Activated CD4-positive, alpha-beta T cell treated with anti-CD3 and anti-CD28 coated beads for 36 hours (primary cell): ENCODE results near the gene CTH. TPM values are rescaled to one million over a fixed set of nuclear protein-coding genes. Genes with fewer than 3 reads are reported as not detected.
A peak's percentile ranks its signal among the peaks of the same experiment; 100 is the strongest.

ENCODE experiments used
- ATAC-seq: fragments of 200-7000 bp; cut with Tn5 transposase; one replicate; pipeline ENCODE4 v1.10.0; 2021; ENCODE audit warnings: mild to moderate bottlenecking, moderate library complexity
- CTCF ChIA-PET: fragments of 350-600 bp; sonication (Branson Sonifier 250); formaldehyde crosslinking; loops from one replicate; lab custom pipeline; 2021; ENCODE audit warnings: antibody characterized with exemption; lab: Charles Lee
- POLR2A ChIA-PET: fragments of 350-600 bp; sonication (Branson Sonifier 250); formaldehyde crosslinking; loops from one replicate; lab custom pipeline; 2021; ENCODE audit warnings: antibody characterized with exemption, inconsistent platforms; lab: Charles Lee
- DNase-seq: peaks from one replicate; pipeline ENCODE4 v3.0.0-alpha.2; 2020
- H3K27ac Mint-ChIP-seq: one replicate; pipeline ENCODE4 v1.8.0; 2021; ENCODE audit warnings: mixed read lengths
- H3K27me3 Mint-ChIP-seq: one replicate; pipeline ENCODE4 v1.8.0; 2021; ENCODE audit warnings: mixed read lengths
- H3K36me3 Mint-ChIP-seq: one replicate; pipeline ENCODE4 v1.8.0; 2021; ENCODE audit warnings: low read depth, mixed read lengths
- H3K4me1 Mint-ChIP-seq: one replicate; pipeline ENCODE4 v1.8.0; 2021; ENCODE audit warnings: mixed read lengths
- H3K4me3 Mint-ChIP-seq: one replicate; pipeline ENCODE4 v1.8.0; 2021; ENCODE audit warnings: mild to moderate bottlenecking, moderate library complexity, mixed read lengths
- H3K9me3 Mint-ChIP-seq: one replicate; pipeline ENCODE4 v1.8.0; 2021; ENCODE audit warnings: low read depth, mixed read lengths
- intact Hi-C, 2 experiments: fragments of 100-400 bp; cut with DNase I in 1 of 2; cut with micrococcal nuclease in 1 of 2; formaldehyde crosslinking; loops; one replicate each; pipeline versions ENCODE4 v1.14.2 to v1.15.1; 2022 to 2024; cut with DNase I, micrococcal nuclease
- total RNA-seq, 2 experiments: library from RNA; stranded (reverse); gene quantifications; one replicate each; pipeline ENCODE4 v1.2.3, GENCODE V29; 2021

The CTH gene
- total RNA-seq, 2 experiments from 2014 or later, result 25.3 to 29.8 TPM

- H3K9me3 Mint-ChIP-seq, result no peaks in the 10 kb centered on the region
- CTCF ChIA-PET, result interaction anchor here (0.6 to 1.5 kb wide), 2 partner anchors 14 to 45 kb away, joined by 3 to 4 read pairs; no protein-coding TSS in a partner anchor
- no peak overlapping the region for H3K27ac Mint-ChIP-seq
- peaks cover 3% of the 10 kb centered on the region for H3K27me3 Mint-ChIP-seq
- no peak overlapping the region for H3K4me3 Mint-ChIP-seq
- intact Hi-C loops, result no loop called here
- ATAC-seq (no peak), DNase-seq (no peak)
- POLR2A ChIA-PET, result no interaction called here
- no peaks in the 10 kb centered on the region for H3K36me3 Mint-ChIP-seq
- no peaks in the 10 kb centered on the region for H3K4me1 Mint-ChIP-seq
These were observed 72.3 kb downstream of the CTH start for GRCh38 chr1:70483342-70483741.

- H3K27ac Mint-ChIP-seq, result no peak overlapping the region
- DNase-seq, result no peak
- no peaks in the 10 kb centered on the region for H3K9me3 Mint-ChIP-seq
- CTCF ChIA-PET, result interaction anchor here (1.2 kb wide), 1 partner anchor 10 kb away, joined by 4 read pairs; no protein-coding TSS in a partner anchor
- no peak overlapping the region for H3K4me3 Mint-ChIP-seq
- POLR2A ChIA-PET, result no interaction called here
- intact Hi-C loops, result no loop called here
- H3K27me3 Mint-ChIP-seq, result peaks cover 3% of the 10 kb centered on the region
- H3K4me1 Mint-ChIP-seq, result no peaks in the 10 kb centered on the region
- no peaks in the 10 kb centered on the region for H3K36me3 Mint-ChIP-seq
- ATAC-seq, result no peak
These were observed 74.6 kb downstream of the CTH start for GRCh38 chr1:70485624-70486023.

- H3K27me3 Mint-ChIP-seq, result peaks cover 3% of the 10 kb centered on the region
- no peaks in the 10 kb centered on the region for H3K36me3 Mint-ChIP-seq
- ATAC-seq (no peak), DNase-seq (no peak)
- no peaks in the 10 kb centered on the region for H3K9me3 Mint-ChIP-seq
- H3K4me1 Mint-ChIP-seq, result no peaks in the 10 kb centered on the region
- ChIA-PET POLR2A (no interaction called here), CTCF (interaction anchor here (0.6 to 1.0 kb wide), 4 partner anchors 21 to 222 kb away, joined by 3 to 5 read pairs (median 3); partner anchors contain the start of gene CTH)
- intact Hi-C loops, result no loop called here
- no peak overlapping the region for H3K27ac Mint-ChIP-seq
- H3K4me3 Mint-ChIP-seq, result no peak overlapping the region
These were observed 75.8 kb downstream of the CTH start for GRCh38 chr1:70486676-70487458.

GRCh38 chr1:70487459-70487815 lies 76.4 kb downstream of the CTH start:
- POLR2A ChIA-PET, result no interaction called here
- CTCF ChIA-PET, result interaction anchor here (0.9 to 1.0 kb wide), 2 partner anchors 21 to 76 kb away, joined by 3 read pairs; partner anchors contain the start of gene CTH
- no peaks in the 10 kb centered on the region for H3K36me3 Mint-ChIP-seq
- no peaks in the 10 kb centered on the region for H3K9me3 Mint-ChIP-seq
- H3K27ac Mint-ChIP-seq, result no peak overlapping the region
- H3K4me3 Mint-ChIP-seq, result no peak overlapping the region
- H3K4me1 Mint-ChIP-seq, result no peaks in the 10 kb centered on the region
- intact Hi-C loops, result no loop called here
- H3K27me3 Mint-ChIP-seq, result no peaks in the 10 kb centered on the region
- no peak for DNase-seq
- no peak for ATAC-seq

- no peak overlapping the region for H3K4me3 Mint-ChIP-seq
- POLR2A ChIA-PET, result no interaction called here
- CTCF ChIA-PET, result interaction anchor here (0.6 kb wide), 1 partner anchor 819 kb away, joined by 3 read pairs; no protein-coding TSS in a partner anchor
- H3K9me3 Mint-ChIP-seq, result no peaks in the 10 kb centered on the region
- intact Hi-C loops, result loop anchor here (1.0 kb wide), 1 partner anchor 355 kb away; no protein-coding TSS in a partner anchor
- no peaks in the 10 kb centered on the region for H3K36me3 Mint-ChIP-seq
- peak; percentile 38 for DNase-seq
- H3K27me3 Mint-ChIP-seq, result no peaks in the 10 kb centered on the region
- H3K27ac Mint-ChIP-seq, result no peak overlapping the region
- no peaks in the 10 kb centered on the region for H3K4me1 Mint-ChIP-seq
- peak; percentile 66 for ATAC-seq
These were observed 77.0 kb downstream of the CTH start for GRCh38 chr1:70487910-70488665.

Other genes starting within 250 kb of the CTH start
- 10 to 100 TPM; 23.2 to 26.4 TPM for gene LRRC40, start 205.7 kb upstream of the CTH start, total RNA-seq
- gene SRSF11, start 189.9 kb upstream of the CTH start, total RNA-seq, result 100 to 1,000 TPM; 182 to 266 TPM
- gene ANKRD13C, start 56.5 kb upstream of the CTH start, total RNA-seq, result 10 to 100 TPM; 13.9 TPM